Measurements from ENCODE around the gene C11orf71.

The C11orf71 gene

DNA sequence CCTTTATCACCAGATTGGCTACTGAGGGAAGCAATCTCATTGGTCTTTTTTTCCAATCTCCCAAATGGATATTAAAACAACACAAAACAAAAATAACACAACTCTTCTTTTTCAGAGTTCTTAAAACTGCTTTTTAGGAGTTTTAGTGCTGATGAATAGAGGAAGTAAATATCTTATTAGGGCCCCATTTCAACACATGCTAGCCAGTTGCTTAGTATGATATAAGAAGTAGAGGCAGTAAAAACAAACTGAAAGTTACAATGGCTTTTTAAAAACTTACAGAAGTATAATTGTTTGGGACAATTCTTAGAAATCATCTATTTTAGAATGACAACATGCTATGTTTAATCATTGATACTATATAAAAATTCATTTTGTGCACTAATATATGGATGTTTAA, 3.4 kb downstream of the C11orf71 start:
- H3K4me2 ChIP-seq (ENCODE audit: low read length, poor library complexity, severe bottlenecking), result no peak overlapping the region
- no peaks in the 10 kb centered on the region for H3K36me3 ChIP-seq (ENCODE audit: control insufficient read depth in 1 of 2, insufficient read depth in 2 of 2, low read depth in 1 of 2, low read length in 2 of 2)
- no peaks in the 10 kb centered on the region for H3K27me3 ChIP-seq (ENCODE audit: control insufficient read depth in 1 of 2, insufficient read depth in 1 of 2, low read length in 2 of 2)
- H3K4me1 ChIP-seq (ENCODE audit: control insufficient read depth, insufficient read depth, low read depth, low read length), result no peaks in the 10 kb centered on the region
- no peak overlapping the region for H3K9ac ChIP-seq (ENCODE audit: low read length)
- H3K27ac ChIP-seq (ENCODE audit: low read length, poor library complexity, severe bottlenecking), result no peak overlapping the region
- H4K91ac ChIP-seq (ENCODE audit: low read length), result no peak overlapping the region
- H3K4me3 ChIP-seq (ENCODE audit: insufficient read depth in 1 of 2, low read depth in 1 of 2, low read length in 2 of 2), result no peak overlapping the region
- H3K79me1 ChIP-seq (replicated peaks; ENCODE audit: low read length, poor library complexity, severe bottlenecking), result peaks cover 3% of the 10 kb centered on the region
- H3K14ac ChIP-seq (ENCODE audit: low read length in 2 of 2), result no peak overlapping the region
- no peak overlapping the region for H2BK5ac ChIP-seq (ENCODE audit: low read depth, low read length, poor library complexity, severe bottlenecking)
- H2BK15ac ChIP-seq (ENCODE audit: low read depth, poor library complexity, severe bottlenecking), result no peak overlapping the region
- no peaks in the 10 kb centered on the region for H3K9me3 ChIP-seq (ENCODE audit: control insufficient read depth, low read length)
- no peak overlapping the region for H2AFZ ChIP-seq (ENCODE audit: low read depth, low read length)
- no peak overlapping the region for H4K8ac ChIP-seq (ENCODE audit: low read length)
- H3K23ac ChIP-seq (ENCODE audit: low read length in 2 of 2), result no peak overlapping the region
- no peak overlapping the region for H2AK5ac ChIP-seq (ENCODE audit: low read length, severe bottlenecking)
- DNase-seq, result no peak
- H2BK120ac ChIP-seq (ENCODE audit: low read depth, low read length), result no peak overlapping the region
- H3K4ac ChIP-seq (ENCODE audit: low read depth in 1 of 2, low read length in 2 of 2), result no peak overlapping the region
- H3K18ac ChIP-seq (ENCODE audit: low read depth in 1 of 2, low read length in 2 of 2), result no peak overlapping the region
- H2BK12ac ChIP-seq (ENCODE audit: low read length in 2 of 2), result no peak overlapping the region

DNA sequence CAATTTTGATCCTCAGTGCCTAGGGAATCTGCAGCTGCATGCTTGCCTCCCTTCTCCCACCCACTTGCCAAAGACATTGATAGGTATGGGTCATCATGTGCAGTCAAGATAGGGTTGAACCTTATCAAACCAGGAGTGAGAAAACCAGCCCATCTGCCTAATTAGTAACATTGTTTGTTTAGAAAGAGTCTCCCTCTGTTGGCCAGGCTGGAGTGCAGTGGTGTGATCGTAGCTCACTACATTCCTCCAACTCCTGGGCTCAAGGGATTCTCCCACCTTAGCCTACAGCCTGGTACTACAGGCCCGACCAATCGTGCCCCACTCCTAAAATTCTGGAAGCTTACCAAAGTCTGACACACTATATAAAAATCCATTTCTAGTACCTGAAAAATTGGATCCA, 4.6 kb downstream of the C11orf71 start:
- Histone ChIP-seq H2BK12ac (ENCODE audit: low read length in 2 of 2) (no peak overlapping the region), H3K14ac (ENCODE audit: low read length in 2 of 2) (no peak overlapping the region), H3K4ac (ENCODE audit: low read depth in 1 of 2, low read length in 2 of 2) (no peak overlapping the region), H3K9me3 (ENCODE audit: control insufficient read depth, low read length) (no peaks in the 10 kb centered on the region), H4K91ac (ENCODE audit: low read length) (no peak overlapping the region), H2AFZ (ENCODE audit: low read depth, low read length) (no peak overlapping the region), H3K18ac (ENCODE audit: low read depth in 1 of 2, low read length in 2 of 2) (no peak overlapping the region), H2BK15ac (ENCODE audit: low read depth, poor library complexity, severe bottlenecking) (no peak overlapping the region), H4K8ac (ENCODE audit: low read length) (no peak overlapping the region), H3K4me1 (ENCODE audit: control insufficient read depth, insufficient read depth, low read depth, low read length) (no peaks in the 10 kb centered on the region), H3K27ac (ENCODE audit: low read length, poor library complexity, severe bottlenecking) (no peak overlapping the region), H3K4me3 (ENCODE audit: insufficient read depth in 1 of 2, low read depth in 1 of 2, low read length in 2 of 2) (no peak overlapping the region), H2BK5ac (ENCODE audit: low read depth, low read length, poor library complexity, severe bottlenecking) (no peak overlapping the region), H2BK120ac (ENCODE audit: low read depth, low read length) (no peak overlapping the region), H2AK5ac (ENCODE audit: low read length, severe bottlenecking) (no peak overlapping the region), H3K36me3 (ENCODE audit: control insufficient read depth in 1 of 2, insufficient read depth in 2 of 2, low read depth in 1 of 2, low read length in 2 of 2) (no peaks in the 10 kb centered on the region), H3K9ac (ENCODE audit: low read length) (no peak overlapping the region), H3K4me2 (ENCODE audit: low read length, poor library complexity, severe bottlenecking) (no peak overlapping the region), H3K79me1 (replicated peaks; ENCODE audit: low read length, poor library complexity, severe bottlenecking) (peaks cover 3% of the 10 kb centered on the region), H3K23ac (ENCODE audit: low read length in 2 of 2) (no peak overlapping the region), H3K27me3 (ENCODE audit: control insufficient read depth in 1 of 2, insufficient read depth in 1 of 2, low read length in 2 of 2) (no peaks in the 10 kb centered on the region)
- WGBS, result 75% methylated on average over 3 of the region's 3 CpGs
- DNase-seq, result no peak

DNA sequence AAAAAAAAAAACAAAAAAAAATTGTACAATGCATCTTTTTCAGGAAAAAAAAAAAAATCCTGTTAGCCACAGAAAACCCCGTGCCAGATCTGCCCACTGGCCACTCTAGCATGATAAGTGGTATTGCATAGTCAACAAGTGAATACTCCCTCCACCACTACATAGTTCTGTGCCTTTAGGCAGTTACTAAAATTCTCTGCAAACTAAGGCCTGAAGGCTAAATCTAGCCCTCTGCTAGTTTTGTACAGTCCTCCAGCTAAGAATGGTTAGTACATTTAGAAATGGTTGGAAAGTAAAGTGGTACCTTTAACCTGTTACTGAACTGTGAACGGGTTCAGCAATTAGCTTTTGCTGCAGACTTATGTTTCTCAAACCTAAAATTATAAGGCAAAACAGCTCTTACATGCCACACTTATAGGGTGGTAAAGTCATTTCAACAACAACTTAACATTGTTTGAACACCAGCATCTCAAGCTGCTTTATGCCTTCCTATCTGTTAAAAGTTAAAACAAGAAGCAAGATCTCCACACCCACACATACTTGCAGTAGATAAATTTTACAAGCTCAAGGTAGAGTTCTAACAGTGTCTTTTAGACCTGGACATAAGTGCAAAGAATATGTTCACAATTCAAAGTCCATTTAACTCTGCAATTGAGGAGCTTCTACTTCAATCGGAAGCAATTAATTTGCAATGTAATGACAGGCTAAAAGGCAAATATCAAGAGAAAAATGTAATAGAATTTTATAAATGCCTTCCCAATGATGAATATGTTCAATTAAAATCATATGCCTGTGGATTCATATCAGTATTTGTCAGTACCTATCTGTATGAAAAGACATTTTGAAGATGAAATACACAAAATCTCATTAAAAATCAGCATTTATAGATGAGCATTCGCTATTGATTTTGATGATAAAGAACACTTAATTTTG, 7.3 kb downstream of the C11orf71 start:
- H3K4me1 ChIP-seq (ENCODE audit: control insufficient read depth, insufficient read depth, low read depth, low read length), result no peaks in the 10 kb centered on the region
- no peak overlapping the region for H4K8ac ChIP-seq (ENCODE audit: low read length)
- H3K79me1 ChIP-seq (replicated peaks; ENCODE audit: low read length, poor library complexity, severe bottlenecking), result peaks cover 3% of the 10 kb centered on the region
- H3K23ac ChIP-seq (ENCODE audit: low read length in 2 of 2), result no peak overlapping the region
- no peaks in the 10 kb centered on the region for H3K27me3 ChIP-seq (ENCODE audit: control insufficient read depth in 1 of 2, insufficient read depth in 1 of 2, low read length in 2 of 2)
- H3K9ac ChIP-seq (ENCODE audit: low read length), result no peak overlapping the region
- H2BK120ac ChIP-seq (ENCODE audit: low read depth, low read length), result no peak overlapping the region
- H2AFZ ChIP-seq (ENCODE audit: low read depth, low read length), result no peak overlapping the region
- H2BK5ac ChIP-seq (ENCODE audit: low read depth, low read length, poor library complexity, severe bottlenecking), result no peak overlapping the region
- H3K18ac ChIP-seq (ENCODE audit: low read depth in 1 of 2, low read length in 2 of 2), result no peak overlapping the region
- no peaks in the 10 kb centered on the region for H3K36me3 ChIP-seq (ENCODE audit: control insufficient read depth in 1 of 2, insufficient read depth in 2 of 2, low read depth in 1 of 2, low read length in 2 of 2)
- H4K91ac ChIP-seq (ENCODE audit: low read length), result no peak overlapping the region
- no peak overlapping the region for H3K4ac ChIP-seq (ENCODE audit: low read depth in 1 of 2, low read length in 2 of 2)
- no peak overlapping the region for H2BK12ac ChIP-seq (ENCODE audit: low read length in 2 of 2)
- DNase-seq, result no peak
- H3K4me3 ChIP-seq (ENCODE audit: insufficient read depth in 1 of 2, low read depth in 1 of 2, low read length in 2 of 2), result no peak overlapping the region
- H3K14ac ChIP-seq (ENCODE audit: low read length in 2 of 2), result no peak overlapping the region
- H2BK15ac ChIP-seq (ENCODE audit: low read depth, poor library complexity, severe bottlenecking), result no peak overlapping the region
- H3K4me2 ChIP-seq (ENCODE audit: low read length, poor library complexity, severe bottlenecking), result no peak overlapping the region
- no peak overlapping the region for H3K27ac ChIP-seq (ENCODE audit: low read length, poor library complexity, severe bottlenecking)
- H2AK5ac ChIP-seq (ENCODE audit: low read length, severe bottlenecking), result no peak overlapping the region
- no peaks in the 10 kb centered on the region for H3K9me3 ChIP-seq (ENCODE audit: control insufficient read depth, low read length)
- WGBS, result 100% methylated on average over 2 of the region's 4 CpGs

DNA sequence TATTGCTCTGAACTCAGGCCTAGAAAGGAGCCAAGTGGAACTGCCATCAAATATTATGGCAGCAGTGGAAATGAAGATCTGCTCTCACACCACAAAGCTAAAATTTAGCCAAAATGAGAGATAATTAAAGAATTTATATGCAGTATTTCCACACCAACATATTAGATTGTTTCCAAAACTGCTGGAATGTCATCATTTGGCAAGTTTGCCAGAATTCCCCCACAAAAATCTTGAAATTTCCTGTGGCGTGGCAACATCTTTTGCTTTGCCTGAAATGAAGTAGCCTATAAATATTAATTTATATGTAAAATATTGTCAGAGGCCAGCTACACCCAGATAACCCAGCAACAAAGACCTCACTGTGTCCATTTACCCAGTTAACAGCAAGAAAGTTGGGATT, 13.8 kb downstream of the C11orf71 start:
- Histone ChIP-seq H3K27ac (ENCODE audit: low read length, poor library complexity, severe bottlenecking) (no peak overlapping the region), H2AK5ac (ENCODE audit: low read length, severe bottlenecking) (no peak overlapping the region), H3K18ac (ENCODE audit: low read depth in 1 of 2, low read length in 2 of 2) (no peak overlapping the region), H3K4me2 (ENCODE audit: low read length, poor library complexity, severe bottlenecking) (no peak overlapping the region), H2BK120ac (ENCODE audit: low read depth, low read length) (no peak overlapping the region), H3K9ac (ENCODE audit: low read length) (no peak overlapping the region), H3K14ac (ENCODE audit: low read length in 2 of 2) (no peak overlapping the region), H3K79me1 (replicated peaks; ENCODE audit: low read length, poor library complexity, severe bottlenecking) (no peaks in the 10 kb centered on the region), H4K91ac (ENCODE audit: low read length) (no peak overlapping the region), H3K4me3 (ENCODE audit: insufficient read depth in 1 of 2, low read depth in 1 of 2, low read length in 2 of 2) (no peak overlapping the region), H2BK5ac (ENCODE audit: low read depth, low read length, poor library complexity, severe bottlenecking) (no peak overlapping the region), H3K9me3 (ENCODE audit: control insufficient read depth, low read length) (no peaks in the 10 kb centered on the region), H2AFZ (ENCODE audit: low read depth, low read length) (no peak overlapping the region), H3K27me3 (ENCODE audit: control insufficient read depth in 1 of 2, insufficient read depth in 1 of 2, low read length in 2 of 2) (no peaks in the 10 kb centered on the region), H3K36me3 (ENCODE audit: control insufficient read depth in 1 of 2, insufficient read depth in 2 of 2, low read depth in 1 of 2, low read length in 2 of 2) (no peaks in the 10 kb centered on the region), H2BK12ac (ENCODE audit: low read length in 2 of 2) (no peak overlapping the region), H3K23ac (ENCODE audit: low read length in 2 of 2) (no peak overlapping the region), H3K4me1 (ENCODE audit: control insufficient read depth, insufficient read depth, low read depth, low read length) (no peaks in the 10 kb centered on the region), H3K4ac (ENCODE audit: low read depth in 1 of 2, low read length in 2 of 2) (no peak overlapping the region), H4K8ac (ENCODE audit: low read length) (no peak overlapping the region), H2BK15ac (ENCODE audit: low read depth, poor library complexity, severe bottlenecking) (no peak overlapping the region)
- WGBS, result no CpG with 5 or more reads among the region's 1 CpG
- DNase-seq, result no peak
